Coronary artery (tissue), 2 donors: ENCODE results near the gene RHBDF2.

Source experiments
- DNase-seq: peaks from one replicate; pipeline ENCODE4 v3.0.0-alpha.2; 2017; ENCODE audit warnings: low spot score
- H3K27ac ChIP-seq, 2 donors: fragments of 200-600 bp; sonication (generic); one replicate each; pipeline ENCODE4 v1.5.1; 2016 to 2019
- H3K4me3 ChIP-seq: fragments of 200-600 bp; sonication (generic); 2 replicates; pipeline ENCODE4 v1.5.1; 2016; ENCODE audit warnings: mild to moderate bottlenecking, moderate library complexity
- CTCF ChIP-seq: fragments of 200-600 bp; sonication (generic); IDR thresholded peaks from one replicate; pipeline ENCODE4 v1.5.1; 2019; ENCODE audit warnings: antibody characterized with exemption

RHBDF2 gene

GRCh38 chr17:76437467-76438402, 63.5 kb downstream of the RHBDF2 start:
- Histone ChIP-seq H3K4me3 (no peak overlapping the region), H3K27ac (no peak overlapping the region)
- DNase-seq = no peak
- TF ChIP-seq CTCF = no peak

GRCh38 chr17:76435751-76436150, 65.5 kb downstream of the RHBDF2 start:
- TF ChIP-seq CTCF = no peak
- Histone ChIP-seq H3K27ac (no peak overlapping the region), H3K4me3 (no peak overlapping the region)
- DNase-seq = no peak

- H3K27ac ChIP-seq = no peak overlapping the region
- H3K4me3 ChIP-seq = no peak overlapping the region
- no peak for DNase-seq
- TF ChIP-seq CTCF = no peak
These were observed 66.4 kb downstream of the RHBDF2 start for GRCh38 chr17:76434870-76435269.

GRCh38 chr17:76433693-76434092, 67.5 kb downstream of the RHBDF2 start:
- H3K4me3 ChIP-seq = no peak overlapping the region
- no peak for TF ChIP-seq CTCF
- no peak overlapping the region for H3K27ac ChIP-seq
- no peak for DNase-seq

GRCh38 chr17:76432712-76433336, 68.4 kb downstream of the RHBDF2 start:
- H3K4me3 ChIP-seq = no peak overlapping the region
- H3K27ac ChIP-seq = no peak overlapping the region
- no peak for TF ChIP-seq CTCF
- no peak for DNase-seq

GRCh38 chr17:76432004-76432403, 69.2 kb downstream of the RHBDF2 start:
- no peak for DNase-seq
- no peak overlapping the region for H3K27ac ChIP-seq
- H3K4me3 ChIP-seq = no peak overlapping the region
- TF ChIP-seq CTCF = no peak
